ENCODE measurements around the gene CHSY3.

The CHSY3 gene

DNA sequence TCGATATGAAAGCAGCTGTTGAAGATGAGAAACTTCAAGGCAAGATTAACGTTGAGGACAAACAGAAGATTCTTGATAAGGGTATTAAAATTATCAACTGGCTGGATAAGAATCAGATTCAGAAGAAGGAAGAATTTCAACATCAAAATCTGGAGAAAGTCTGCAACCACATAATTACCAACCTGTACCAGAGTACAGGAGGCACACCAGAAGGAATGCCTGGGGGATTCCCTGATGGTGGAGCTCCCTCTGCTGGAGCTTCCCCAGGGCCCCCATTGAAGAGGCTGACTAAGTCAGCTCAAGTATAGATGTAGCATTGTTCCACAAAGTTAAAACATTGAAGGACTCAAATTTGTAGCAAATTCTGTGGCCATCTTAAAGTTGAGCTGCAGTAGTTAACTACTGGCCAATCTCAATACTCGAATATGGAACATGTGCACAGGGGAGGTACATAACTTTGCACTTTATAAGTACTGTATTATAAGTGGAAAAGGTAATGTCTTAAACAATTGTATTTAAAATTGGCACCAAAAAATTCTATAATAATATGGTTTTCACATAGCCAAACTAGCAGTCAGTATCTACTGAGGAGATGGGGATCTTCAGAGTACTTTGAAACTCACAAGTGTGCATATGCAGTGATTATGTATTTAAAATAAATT, 237.5 kb downstream of the CHSY3 start:
- no peak overlapping the region for H3K4me3 ChIP-seq (ENCODE audit: insufficient read depth in 1 of 2, low read depth in 1 of 2, low read length in 2 of 2)
- H3K27me3 ChIP-seq (ENCODE audit: control insufficient read depth in 1 of 2, insufficient read depth in 1 of 2, low read length in 2 of 2): no peaks in the 10 kb centered on the region
- no peak overlapping the region for H3K9ac ChIP-seq (ENCODE audit: low read length)
- no peaks in the 10 kb centered on the region for H3K79me1 ChIP-seq (replicated peaks; ENCODE audit: low read length, poor library complexity, severe bottlenecking)
- no peak overlapping the region for H2BK12ac ChIP-seq (ENCODE audit: low read length in 2 of 2)
- H2AK5ac ChIP-seq (ENCODE audit: low read length, severe bottlenecking): no peak overlapping the region
- H3K4ac ChIP-seq (ENCODE audit: low read depth in 1 of 2, low read length in 2 of 2): no peak overlapping the region
- H4K8ac ChIP-seq (ENCODE audit: low read length): no peak overlapping the region
- H2AFZ ChIP-seq (ENCODE audit: low read depth, low read length): no peak overlapping the region
- 67% methylated on average over 2 of the region's 3 CpGs for WGBS
- no peaks in the 10 kb centered on the region for H3K9me3 ChIP-seq (ENCODE audit: control insufficient read depth, low read length)
- H3K18ac ChIP-seq (ENCODE audit: low read depth in 1 of 2, low read length in 2 of 2): no peak overlapping the region
- no peak overlapping the region for H4K91ac ChIP-seq (ENCODE audit: low read length)
- no peak overlapping the region for H2BK15ac ChIP-seq (ENCODE audit: low read depth, poor library complexity, severe bottlenecking)
- peak; percentile 62 for DNase-seq
- H3K4me1 ChIP-seq (ENCODE audit: control insufficient read depth, insufficient read depth, low read depth, low read length): peaks cover 3% of the 10 kb centered on the region
- no peak overlapping the region for H3K23ac ChIP-seq (ENCODE audit: low read length in 2 of 2)
- H3K36me3 ChIP-seq (ENCODE audit: control insufficient read depth in 1 of 2, insufficient read depth in 2 of 2, low read depth in 1 of 2, low read length in 2 of 2): no peaks in the 10 kb centered on the region
- no peak overlapping the region for H2BK5ac ChIP-seq (ENCODE audit: low read depth, low read length, poor library complexity, severe bottlenecking)
- no peak overlapping the region for H3K27ac ChIP-seq (ENCODE audit: low read length, poor library complexity, severe bottlenecking)
- no peak overlapping the region for H2BK120ac ChIP-seq (ENCODE audit: low read depth, low read length)
- no peak overlapping the region for H3K4me2 ChIP-seq (ENCODE audit: low read length, poor library complexity, severe bottlenecking)
- H3K14ac ChIP-seq (ENCODE audit: low read length in 2 of 2): no peak overlapping the region

DNA sequence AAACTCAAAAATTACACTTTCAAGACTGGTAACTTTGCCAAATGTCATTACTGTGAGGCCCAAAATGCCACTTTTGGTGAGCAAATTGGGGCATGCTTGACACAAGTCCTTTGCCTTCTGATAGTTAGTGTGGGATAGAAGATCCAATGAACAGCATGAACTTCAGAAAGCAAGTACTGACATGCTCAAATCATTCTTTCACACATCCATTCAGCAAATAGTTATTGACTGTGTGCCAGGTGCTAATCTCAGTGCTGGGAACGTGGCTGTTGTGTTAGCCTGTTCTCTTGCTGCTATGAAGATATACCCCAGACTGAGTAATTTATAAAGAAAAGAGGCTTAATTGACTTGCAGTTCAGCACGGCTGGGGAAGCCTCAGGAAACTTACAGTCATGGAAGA, 247.0 kb downstream of the CHSY3 start:
- no peak overlapping the region for H2AFZ ChIP-seq (ENCODE audit: low read depth, low read length)
- H2BK120ac ChIP-seq (ENCODE audit: low read depth, low read length): no peak overlapping the region
- no peak overlapping the region for H3K4me3 ChIP-seq (ENCODE audit: insufficient read depth in 1 of 2, low read depth in 1 of 2, low read length in 2 of 2)
- H2BK12ac ChIP-seq (ENCODE audit: low read length in 2 of 2): no peak overlapping the region
- no peak for DNase-seq
- no peaks in the 10 kb centered on the region for H3K36me3 ChIP-seq (ENCODE audit: control insufficient read depth in 1 of 2, insufficient read depth in 2 of 2, low read depth in 1 of 2, low read length in 2 of 2)
- H3K18ac ChIP-seq (ENCODE audit: low read depth in 1 of 2, low read length in 2 of 2): no peak overlapping the region
- 90% methylated on average over 2 of the region's 2 CpGs for WGBS
- H2BK5ac ChIP-seq (ENCODE audit: low read depth, low read length, poor library complexity, severe bottlenecking): no peak overlapping the region
- no peaks in the 10 kb centered on the region for H3K4me1 ChIP-seq (ENCODE audit: control insufficient read depth, insufficient read depth, low read depth, low read length)
- no peak overlapping the region for H3K9ac ChIP-seq (ENCODE audit: low read length)
- no peaks in the 10 kb centered on the region for H3K9me3 ChIP-seq (ENCODE audit: control insufficient read depth, low read length)
- H3K14ac ChIP-seq (ENCODE audit: low read length in 2 of 2): no peak overlapping the region
- H2AK5ac ChIP-seq (ENCODE audit: low read length, severe bottlenecking): no peak overlapping the region
- H4K8ac ChIP-seq (ENCODE audit: low read length): no peak overlapping the region
- H3K23ac ChIP-seq (ENCODE audit: low read length in 2 of 2): no peak overlapping the region
- no peak overlapping the region for H3K4me2 ChIP-seq (ENCODE audit: low read length, poor library complexity, severe bottlenecking)
- no peak overlapping the region for H3K4ac ChIP-seq (ENCODE audit: low read depth in 1 of 2, low read length in 2 of 2)
- H3K27ac ChIP-seq (ENCODE audit: low read length, poor library complexity, severe bottlenecking): no peak overlapping the region
- H4K91ac ChIP-seq (ENCODE audit: low read length): no peak overlapping the region
- no peak overlapping the region for H2BK15ac ChIP-seq (ENCODE audit: low read depth, poor library complexity, severe bottlenecking)
- no peaks in the 10 kb centered on the region for H3K27me3 ChIP-seq (ENCODE audit: control insufficient read depth in 1 of 2, insufficient read depth in 1 of 2, low read length in 2 of 2)
- H3K79me1 ChIP-seq (replicated peaks; ENCODE audit: low read length, poor library complexity, severe bottlenecking): no peaks in the 10 kb centered on the region

DNA sequence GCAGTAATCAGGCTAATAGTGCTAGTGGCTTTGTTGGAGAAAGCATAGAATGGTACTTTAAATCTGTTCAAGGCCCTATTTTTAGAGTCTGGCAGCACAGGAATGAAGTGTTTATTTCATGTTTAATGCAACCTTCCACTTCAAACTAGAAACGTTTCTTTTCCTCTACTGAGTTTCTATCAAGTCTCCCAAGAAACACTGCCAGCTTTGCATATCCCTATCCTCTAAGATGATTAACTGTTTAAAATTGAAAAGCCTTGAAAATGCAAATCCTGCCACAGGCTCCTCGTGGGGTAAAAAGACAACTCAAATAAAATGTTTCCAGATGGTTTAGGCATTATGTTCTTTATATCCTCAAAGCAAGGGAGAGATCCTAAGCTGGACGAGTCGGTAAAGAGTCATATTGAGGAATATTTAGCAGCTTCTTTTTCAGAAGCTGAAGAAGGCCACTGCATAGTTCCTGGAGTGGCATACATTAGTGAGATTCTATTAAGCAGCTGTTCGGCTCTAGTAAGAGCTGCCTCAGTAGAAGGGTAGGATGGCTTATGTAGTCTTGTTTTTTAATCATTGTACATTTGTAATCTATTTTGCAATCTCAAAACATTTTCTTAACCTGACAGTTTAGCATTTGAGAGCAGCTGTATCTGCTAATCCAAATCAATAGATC, 251.2 kb downstream of the CHSY3 start:
- H3K4me3 ChIP-seq (ENCODE audit: insufficient read depth in 1 of 2, low read depth in 1 of 2, low read length in 2 of 2): no peak overlapping the region
- no peak overlapping the region for H3K23ac ChIP-seq (ENCODE audit: low read length in 2 of 2)
- no peaks in the 10 kb centered on the region for H3K36me3 ChIP-seq (ENCODE audit: control insufficient read depth in 1 of 2, insufficient read depth in 2 of 2, low read depth in 1 of 2, low read length in 2 of 2)
- no peaks in the 10 kb centered on the region for H3K79me1 ChIP-seq (replicated peaks; ENCODE audit: low read length, poor library complexity, severe bottlenecking)
- H3K9ac ChIP-seq (ENCODE audit: low read length): no peak overlapping the region
- no peak overlapping the region for H2BK15ac ChIP-seq (ENCODE audit: low read depth, poor library complexity, severe bottlenecking)
- no peaks in the 10 kb centered on the region for H3K27me3 ChIP-seq (ENCODE audit: control insufficient read depth in 1 of 2, insufficient read depth in 1 of 2, low read length in 2 of 2)
- no peak overlapping the region for H3K18ac ChIP-seq (ENCODE audit: low read depth in 1 of 2, low read length in 2 of 2)
- H3K14ac ChIP-seq (ENCODE audit: low read length in 2 of 2): no peak overlapping the region
- H4K8ac ChIP-seq (ENCODE audit: low read length): no peak overlapping the region
- no peaks in the 10 kb centered on the region for H3K4me1 ChIP-seq (ENCODE audit: control insufficient read depth, insufficient read depth, low read depth, low read length)
- no peaks in the 10 kb centered on the region for H3K9me3 ChIP-seq (ENCODE audit: control insufficient read depth, low read length)
- whole genome bisulfite sequencing: 53% methylated on average over 4 of the region's 5 CpGs
- no peak for DNase-seq
- H2BK12ac ChIP-seq (ENCODE audit: low read length in 2 of 2): no peak overlapping the region
- H2AFZ ChIP-seq (ENCODE audit: low read depth, low read length): no peak overlapping the region
- H2BK5ac ChIP-seq (ENCODE audit: low read depth, low read length, poor library complexity, severe bottlenecking): no peak overlapping the region
- H4K91ac ChIP-seq (ENCODE audit: low read length): no peak overlapping the region
- H3K4ac ChIP-seq (ENCODE audit: low read depth in 1 of 2, low read length in 2 of 2): no peak overlapping the region
- no peak overlapping the region for H3K27ac ChIP-seq (ENCODE audit: low read length, poor library complexity, severe bottlenecking)
- H2AK5ac ChIP-seq (ENCODE audit: low read length, severe bottlenecking): no peak overlapping the region
- H3K4me2 ChIP-seq (ENCODE audit: low read length, poor library complexity, severe bottlenecking): no peak overlapping the region
- no peak overlapping the region for H2BK120ac ChIP-seq (ENCODE audit: low read depth, low read length)

DNA sequence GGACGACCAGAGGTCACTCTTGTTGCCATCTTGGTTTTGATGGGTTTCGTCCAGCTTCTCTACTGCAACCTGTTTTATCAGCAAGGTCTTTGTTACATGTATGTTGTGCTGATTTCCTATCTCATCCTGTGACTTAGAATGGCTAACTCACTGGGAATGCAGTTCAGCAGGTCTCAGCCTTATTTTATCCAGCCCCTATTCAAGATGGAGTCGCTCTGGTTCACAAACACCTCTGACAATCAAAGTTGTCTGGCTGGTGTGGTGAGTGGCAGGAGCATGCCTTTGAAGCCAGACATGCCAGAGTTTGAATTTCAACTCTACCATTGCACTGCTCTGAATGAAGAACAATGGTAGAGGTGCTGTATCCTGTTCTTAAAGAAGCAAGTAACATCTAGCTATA, 253.8 kb downstream of the CHSY3 start:
- Histone ChIP-seq H3K23ac (ENCODE audit: low read length in 2 of 2) (no peak overlapping the region), H4K91ac (ENCODE audit: low read length) (no peak overlapping the region), H2AFZ (ENCODE audit: low read depth, low read length) (no peak overlapping the region), H3K9ac (ENCODE audit: low read length) (no peak overlapping the region), H3K36me3 (ENCODE audit: control insufficient read depth in 1 of 2, insufficient read depth in 2 of 2, low read depth in 1 of 2, low read length in 2 of 2) (no peaks in the 10 kb centered on the region), H2AK5ac (ENCODE audit: low read length, severe bottlenecking) (no peak overlapping the region), H4K8ac (ENCODE audit: low read length) (no peak overlapping the region), H2BK120ac (ENCODE audit: low read depth, low read length) (no peak overlapping the region), H3K18ac (ENCODE audit: low read depth in 1 of 2, low read length in 2 of 2) (no peak overlapping the region), H2BK15ac (ENCODE audit: low read depth, poor library complexity, severe bottlenecking) (no peak overlapping the region), H2BK12ac (ENCODE audit: low read length in 2 of 2) (no peak overlapping the region), H3K4me1 (ENCODE audit: control insufficient read depth, insufficient read depth, low read depth, low read length) (no peaks in the 10 kb centered on the region), H3K9me3 (ENCODE audit: control insufficient read depth, low read length) (no peaks in the 10 kb centered on the region), H3K79me1 (replicated peaks; ENCODE audit: low read length, poor library complexity, severe bottlenecking) (no peaks in the 10 kb centered on the region), H3K4me2 (ENCODE audit: low read length, poor library complexity, severe bottlenecking) (no peak overlapping the region), H3K27ac (ENCODE audit: low read length, poor library complexity, severe bottlenecking) (no peak overlapping the region), H3K14ac (ENCODE audit: low read length in 2 of 2) (no peak overlapping the region), H3K4me3 (ENCODE audit: insufficient read depth in 1 of 2, low read depth in 1 of 2, low read length in 2 of 2) (no peak overlapping the region), H3K27me3 (ENCODE audit: control insufficient read depth in 1 of 2, insufficient read depth in 1 of 2, low read length in 2 of 2) (no peaks in the 10 kb centered on the region), H2BK5ac (ENCODE audit: low read depth, low read length, poor library complexity, severe bottlenecking) (no peak overlapping the region), H3K4ac (ENCODE audit: low read depth in 1 of 2, low read length in 2 of 2) (no peak overlapping the region)
- WGBS: 97% methylated on average over 3 of the region's 3 CpGs
- no peak for DNase-seq
